ENCODE measurements around the gene ACTL6B. TPM values are rescaled to one million over a fixed set of nuclear protein-coding genes. Genes with fewer than 3 reads are reported as not detected.

ACTL6B gene
- polyA plus RNA-seq, 1 of the 3 experiments (the other 2 are of a cell fraction): 0.67 TPM

DNA sequence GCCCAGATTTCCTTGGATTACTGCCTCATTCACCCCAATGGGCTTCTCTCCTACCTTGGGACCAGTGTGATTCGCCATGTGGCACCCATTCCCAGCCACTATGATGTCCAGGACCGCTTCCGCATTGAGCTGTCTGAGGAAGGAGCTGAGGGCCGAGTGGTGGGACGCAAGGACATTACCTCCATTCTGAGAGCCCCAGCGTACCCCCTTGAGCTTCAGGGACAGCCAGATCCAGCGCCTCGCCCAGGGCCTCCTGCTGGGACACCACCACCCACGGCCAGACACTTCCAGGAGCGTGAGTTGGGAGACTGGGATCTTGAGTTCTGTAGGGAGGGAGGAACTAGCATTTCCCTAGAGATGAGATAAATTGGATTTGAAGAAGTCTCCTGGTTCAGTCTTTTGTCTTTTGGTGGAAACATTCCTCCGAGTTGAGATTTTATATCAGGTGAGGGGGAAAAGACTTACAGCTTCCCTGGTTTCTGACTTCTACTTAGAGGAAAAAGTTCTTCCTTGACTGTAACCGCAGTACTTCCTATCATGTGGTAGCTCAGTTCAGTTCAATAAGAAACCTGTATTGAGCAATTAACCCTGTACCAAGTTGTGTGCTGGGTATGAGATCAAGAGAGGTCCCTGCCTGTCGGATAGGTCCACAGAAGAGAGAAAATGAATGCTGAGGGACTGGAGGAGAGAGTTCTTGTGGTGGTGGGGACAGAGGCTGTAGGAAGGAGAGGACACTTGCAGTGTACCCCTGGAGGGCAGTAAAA, 42.7 kb downstream of the ACTL6B start:
- 92% methylated on average over 13 of the region's 13 CpGs for whole genome bisulfite sequencing (ENCODE audit: low lambda C conversion rate)
- CTCF ChIA-PET: interaction anchor here (0.7 to 9.1 kb wide), 27 partner anchors 8 to 238 kb away, joined by 3 to 119 read pairs (median 4); partner anchors contain the start of genes ACTL6B, EPO, FBXO24 and GIGYF1
- Histone ChIP-seq H3K79me2 (ENCODE audit: insufficient read depth) (peaks cover 6% of the 10 kb centered on the region; the same call in 1 of the 2 replicates), H3K27ac (ENCODE audit: low read depth in 2 of 2, low read length in 1 of 2) (no peak overlapping the region), H3K4me3 (ENCODE audit: low read depth in 2 of 2, low read length in 1 of 2) (peak overlapping the region; percentile 67 to 80), H3K27me3 (ENCODE audit: insufficient read depth) (no peaks in the 10 kb centered on the region), H3K9me2 (no peaks in the 10 kb centered on the region), H3K4me2 (peak overlapping the region; percentile 100), H3K9ac (no peak overlapping the region), H2AFZ (ENCODE audit: low read depth) (no peak overlapping the region), H3K4me1 (ENCODE audit: control insufficient read depth in 1 of 2, insufficient read depth in 2 of 2, low read depth in 1 of 2, low read length in 1 of 2) (peaks cover 0 to 8% of the 10 kb centered on the region in 2 experiments; a peak in 1 of 4 replicates), H4K20me1 (ENCODE audit: insufficient read depth) (no peaks in the 10 kb centered on the region), H3K9me3 (no peaks in the 10 kb centered on the region), H3K36me3 (replicated peaks in 1 of 2; ENCODE audit: control insufficient read depth in 1 of 2, insufficient read depth in 2 of 2, low read length in 1 of 2) (peaks cover 0 to under 1% of the 10 kb centered on the region in 2 experiments), H3F3A (replicated peaks; ENCODE audit: insufficient read depth) (peaks cover 29% of the 10 kb centered on the region)
- TF ChIP-seq RFX5 (IDR thresholded peaks at IDR 0.05; ENCODE audit: low read length) (no peak), NFIC (IDR thresholded peaks at IDR 0.05; ENCODE audit: borderline replicate concordance) (no peak), FOXJ3 (CRISPR knock-in tag; IDR thresholded peaks at IDR 0.05) (no peak), POLR2AphosphoS5 (IDR thresholded peaks at IDR 0.05; ENCODE audit: low read depth, low read length) (no peak), SIN3A (IDR thresholded peaks at IDR 0.05; ENCODE audit: borderline replicate concordance, low read depth, low read length) (no peak), RAD21 (IDR thresholded peaks at IDR 0.05; ENCODE audit: low read length) (no peak)
- TF ChIP-seq, protein P1, sequence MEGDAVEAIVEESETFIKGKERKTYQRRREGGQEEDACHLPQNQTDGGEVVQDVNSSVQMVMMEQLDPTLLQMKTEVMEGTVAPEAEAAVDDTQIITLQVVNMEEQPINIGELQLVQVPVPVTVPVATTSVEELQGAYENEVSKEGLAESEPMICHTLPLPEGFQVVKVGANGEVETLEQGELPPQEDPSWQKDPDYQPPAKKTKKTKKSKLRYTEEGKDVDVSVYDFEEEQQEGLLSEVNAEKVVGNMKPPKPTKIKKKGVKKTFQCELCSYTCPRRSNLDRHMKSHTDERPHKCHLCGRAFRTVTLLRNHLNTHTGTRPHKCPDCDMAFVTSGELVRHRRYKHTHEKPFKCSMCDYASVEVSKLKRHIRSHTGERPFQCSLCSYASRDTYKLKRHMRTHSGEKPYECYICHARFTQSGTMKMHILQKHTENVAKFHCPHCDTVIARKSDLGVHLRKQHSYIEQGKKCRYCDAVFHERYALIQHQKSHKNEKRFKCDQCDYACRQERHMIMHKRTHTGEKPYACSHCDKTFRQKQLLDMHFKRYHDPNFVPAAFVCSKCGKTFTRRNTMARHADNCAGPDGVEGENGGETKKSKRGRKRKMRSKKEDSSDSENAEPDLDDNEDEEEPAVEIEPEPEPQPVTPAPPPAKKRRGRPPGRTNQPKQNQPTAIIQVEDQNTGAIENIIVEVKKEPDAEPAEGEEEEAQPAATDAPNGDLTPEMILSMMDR (IDR thresholded peaks at IDR 0.05): no peak
- no peak for DNase-seq
- POLR2A ChIA-PET: interaction anchor here (0.7 to 2.6 kb wide), 10 partner anchors 10 to 134 kb away, joined by 3 to 39 read pairs (median 8); partner anchors contain the start of genes ACTL6B, FBXO24, GIGYF1 and LRCH4

DNA sequence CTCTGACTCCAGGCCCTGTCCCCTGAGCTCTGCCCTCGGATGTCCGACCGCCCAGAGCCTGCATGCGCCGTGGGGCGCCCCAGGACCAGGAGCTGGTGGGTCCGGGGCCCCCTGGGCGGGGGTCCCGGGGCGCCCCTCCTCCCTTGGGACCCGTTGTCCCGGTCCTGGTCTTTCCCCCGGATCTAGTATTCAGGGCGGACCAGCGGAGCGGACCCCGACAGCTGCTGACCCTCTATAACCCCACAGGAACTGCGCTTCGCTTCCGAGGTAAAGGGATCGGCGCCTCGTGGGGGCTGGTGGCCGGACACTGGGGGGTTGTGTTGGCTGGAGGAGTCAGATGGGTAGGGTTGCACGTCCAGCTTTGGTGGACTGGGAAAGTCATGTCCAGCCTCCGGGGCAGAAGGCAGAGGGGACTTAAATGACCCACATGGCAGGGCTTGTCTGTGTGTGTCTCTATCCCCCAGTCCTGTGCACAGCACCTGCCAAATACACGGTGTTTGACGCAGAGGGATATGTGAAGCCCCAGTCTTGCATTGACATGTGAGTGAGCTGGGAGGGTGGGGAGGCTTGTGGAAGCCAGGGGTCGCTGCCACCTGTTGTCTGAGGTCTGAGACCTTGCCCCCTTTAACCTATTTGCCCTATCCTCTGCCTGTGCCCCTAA, 43.4 kb downstream of the ACTL6B start:
- H3F3A ChIP-seq (replicated peaks; ENCODE audit: insufficient read depth): peaks cover 36% of the 10 kb centered on the region
- peak overlapping the region; percentile 70 for H2AFZ ChIP-seq (ENCODE audit: low read depth)
- peak overlapping the region; percentile 67 to 80 for H3K4me3 ChIP-seq (ENCODE audit: low read depth in 2 of 2, low read length in 1 of 2)
- TF ChIP-seq FOSL2 (IDR thresholded peaks at IDR 0.05; ENCODE audit: borderline replicate concordance, low read depth) (no peak), TCF12 (IDR thresholded peaks at IDR 0.05) (no peak), RAD21 (IDR thresholded peaks at IDR 0.05; ENCODE audit: low read length) (peak; percentile 60), MXI1 (IDR thresholded peaks at IDR 0.05; ENCODE audit: low read depth, low read length) (peak; percentile 62), SMC3 (IDR thresholded peaks at IDR 0.05; ENCODE audit: low read depth, low read length) (peak; percentile 30; the same call in 1 of the 2 replicates), FOXM1 (IDR thresholded peaks at IDR 0.05; ENCODE audit: low read depth) (no peak)
- TF ChIP-seq, protein P1 (IDR thresholded peaks at IDR 0.05): peak; percentile 39
- TF ChIP-seq, protein P2, sequence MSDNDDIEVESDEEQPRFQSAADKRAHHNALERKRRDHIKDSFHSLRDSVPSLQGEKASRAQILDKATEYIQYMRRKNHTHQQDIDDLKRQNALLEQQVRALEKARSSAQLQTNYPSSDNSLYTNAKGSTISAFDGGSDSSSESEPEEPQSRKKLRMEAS (IDR thresholded peaks at IDR 0.05; ENCODE audit: low read depth): peak; percentile 17; the same call in 1 of the 2 replicates
- H3K9me2 ChIP-seq: no peaks in the 10 kb centered on the region
- ChIA-PET CTCF (interaction anchor here (0.7 to 9.1 kb wide), 33 partner anchors 9 to 239 kb away, joined by 3 to 119 read pairs (median 4); partner anchors contain the start of genes ACTL6B, EPHB4, EPO and GIGYF1), POLR2A (interaction anchor here (0.8 to 2.6 kb wide), 16 partner anchors 10 to 184 kb away, joined by 3 to 39 read pairs (median 8); partner anchors contain the start of genes ACTL6B, FBXO24, GIGYF1 and GNB2)
- no peaks in the 10 kb centered on the region for H4K20me1 ChIP-seq (ENCODE audit: insufficient read depth)
- H3K79me2 ChIP-seq (ENCODE audit: insufficient read depth): peaks cover 6% of the 10 kb centered on the region; the same call in 1 of the 2 replicates
- H3K4me1 ChIP-seq (ENCODE audit: control insufficient read depth in 1 of 2, insufficient read depth in 2 of 2, low read depth in 1 of 2, low read length in 1 of 2): peaks cover 0 to 8% of the 10 kb centered on the region in 2 experiments; a peak in 1 of 4 replicates
- H3K36me3 ChIP-seq (replicated peaks in 1 of 2; ENCODE audit: control insufficient read depth in 1 of 2, insufficient read depth in 2 of 2, low read length in 1 of 2): peaks cover 3 to 8% of the 10 kb centered on the region in 2 experiments
- H3K27me3 ChIP-seq (ENCODE audit: insufficient read depth): no peaks in the 10 kb centered on the region
- H3K4me2 ChIP-seq: peak overlapping the region; percentile 100
- peak overlapping the region in 1 of 2 experiments; percentile 43; a peak in 1 of 4 replicates for H3K27ac ChIP-seq (ENCODE audit: low read depth in 2 of 2, low read length in 1 of 2)
- WGBS (ENCODE audit: low lambda C conversion rate): 5% methylated on average over 27 of the region's 29 CpGs
- peak overlapping the region; percentile 69 for H3K9ac ChIP-seq
- no peaks in the 10 kb centered on the region for H3K9me3 ChIP-seq
- DNase-seq: peak; percentile 75
